K562 (cell line): ENCODE results near the gene ZFTA. TPM values are rescaled to one million over a fixed set of nuclear protein-coding genes. Genes with fewer than 3 reads are reported as not detected.

Experiments used
- CCAR2 ChIP-seq: fragments of 200-400 bp; formaldehyde crosslinking; IDR thresholded peaks from 2 replicates; pipeline ENCODE4 v1.6.1; 2017; ENCODE audit warnings: mild to moderate bottlenecking, low read depth, low read length
- CHD2 ChIP-seq: IDR thresholded peaks from 2 replicates; pipeline ENCODE4 v1.6.1; 2011; ENCODE audit warnings: low read depth, low read length
- HCFC1 ChIP-seq: IDR thresholded peaks from 2 replicates; pipeline ENCODE4 v1.6.1; 2012; ENCODE audit warnings: low read depth, low read length, improper control_type of control experiment
- NONO ChIP-seq, 2 experiments: fragments of 200-400 bp in 1 of 2; fragments of 450-650 bp in 1 of 2; formaldehyde crosslinking in 1 of 2; IDR thresholded peaks; 2 replicates each; pipeline ENCODE4 v1.6.1; 2017; ENCODE audit warnings: low read depth in 2 of 2, mild to moderate bottlenecking in 2 of 2, moderate library complexity in 2 of 2, low read length in 1 of 2
- POLR2G ChIP-seq: fragments of 200-400 bp; formaldehyde crosslinking; IDR thresholded peaks from 2 replicates; pipeline ENCODE4 v1.6.1; 2017; ENCODE audit warnings: low read depth, mild to moderate bottlenecking, antibody characterized with exemption, low read length, moderate library complexity
- PTTG1 ChIP-seq: fragments of 450-650 bp; IDR thresholded peaks from 2 replicates; pipeline ENCODE4 v1.6.1; 2016; ENCODE audit warnings: low read depth, mild to moderate bottlenecking, missing genetic modification characterization, missing compliant biosample characterization
- PYGO2 ChIP-seq: fragments of 450-650 bp; IDR thresholded peaks from 2 replicates; pipeline ENCODE4 v1.6.1; 2016; ENCODE audit warnings: mild to moderate bottlenecking, missing genetic modification characterization, moderate library complexity, missing compliant biosample characterization
- SMARCA5 ChIP-seq: fragments of 450-650 bp; IDR thresholded peaks from 2 replicates; pipeline ENCODE4 v1.6.1; 2016
- STAT5B ChIP-seq: fragments of 250-450 bp; sonication (Bioruptor Pico); IDR thresholded peaks from 2 replicates; pipeline ENCODE4 v1.8.0; 2021; ENCODE audit warnings: mild to moderate bottlenecking, inconsistent platforms
- ZBTB7A ChIP-seq: IDR thresholded peaks from 2 replicates; pipeline ENCODE4 v1.6.1; 2011; ENCODE audit warnings: low read depth, mild to moderate bottlenecking, low read length, moderate library complexity, borderline replicate concordance; ENCODE audit not compliant: control insufficient read depth
- polyA plus RNA-seq, 8 experiments: library from polyadenylated mRNA; depleted of rRNA in 4 of 8; stranded (reverse) in 5 of 8; unstranded in 3 of 8; fragments of >200 nt; fragmentation: Nextera tagmentation in 2 of 8; fragmentation: Illumina TruSeq in 1 of 8; extraction: Ambion mirVana in 2 of 8; extraction: Trizol in 1 of 8; gene quantifications; 2 replicates each; pipeline versions ENCODE4 v1.2.1 to v1.2.3, GENCODE V29; 2011 to 2014; ENCODE audit warnings: inconsistent platforms in 1 of 8, missing spikeins in 1 of 8
- total RNA-seq, 7 experiments: library from RNA; depleted of rRNA in 6 of 7; stranded (reverse); fragments of >200 nt in 6 of 7; fragmentation: Illumina TruSeq in 2 of 7; extraction: Trizol in 2 of 7; gene quantifications; 2 replicates each; pipeline versions ENCODE4 v1.2.1 to v1.2.3, GENCODE V29; 2011 to 2021; ENCODE audit warnings: low replicate concordance in 1 of 7
- TF ChIP-seq, protein P1 (sequence below): IDR thresholded peaks from 2 replicates; pipeline ENCODE4 v1.6.1; 2011; ENCODE audit warnings: borderline replicate concordance, low read depth, mild to moderate bottlenecking, moderate library complexity, low read length; ENCODE audit not compliant: insufficient read depth, poor library complexity, severe bottlenecking
- TF ChIP-seq, protein P2 (sequence below): fragments of 250-450 bp; sonication (Bioruptor Pico); IDR thresholded peaks from 2 replicates; pipeline ENCODE4 v1.9.0; 2021; ENCODE audit warnings: mild to moderate bottlenecking
- TF ChIP-seq, protein P3 (sequence below): sonication (generic); formaldehyde crosslinking; IDR thresholded peaks from 2 replicates; pipeline ENCODE4 v1.8.1; 2023; ENCODE audit warnings: missing genetic modification reagents, mild to moderate bottlenecking, borderline replicate concordance
- TF ChIP-seq, protein P4 (sequence below), 2 experiments: fragments of 200-800 bp in 1 of 2; sonication (Bioruptor generic) in 1 of 2; sonication (generic) in 1 of 2; formaldehyde crosslinking in 1 of 2; IDR thresholded peaks in 1 of 2; conservative IDR thresholded peaks in 1 of 2; 2 replicates each; pipeline versions ENCODE4 v1.5.0 to v1.6.1; 2016 to 2020; ENCODE audit warnings: missing compliant biosample characterization in 1 of 2, missing genetic modification characterization in 1 of 2, missing genetic modification reagents in 1 of 2
- TF ChIP-seq, protein P5 (sequence below): conservative IDR thresholded peaks from 2 replicates; pipeline ENCODE4 v1.6.1; 2011; ENCODE audit warnings: low read depth, mild to moderate bottlenecking, low read length; ENCODE audit not compliant: control insufficient read depth

Gene ZFTA
- total and polyA plus RNA-seq, 9 of the 15 experiments (the other 6 are each of a cell fraction or from before 2014, with no cell fraction given): 0.45 to 12.3 (median 2.9) TPM

DNA sequence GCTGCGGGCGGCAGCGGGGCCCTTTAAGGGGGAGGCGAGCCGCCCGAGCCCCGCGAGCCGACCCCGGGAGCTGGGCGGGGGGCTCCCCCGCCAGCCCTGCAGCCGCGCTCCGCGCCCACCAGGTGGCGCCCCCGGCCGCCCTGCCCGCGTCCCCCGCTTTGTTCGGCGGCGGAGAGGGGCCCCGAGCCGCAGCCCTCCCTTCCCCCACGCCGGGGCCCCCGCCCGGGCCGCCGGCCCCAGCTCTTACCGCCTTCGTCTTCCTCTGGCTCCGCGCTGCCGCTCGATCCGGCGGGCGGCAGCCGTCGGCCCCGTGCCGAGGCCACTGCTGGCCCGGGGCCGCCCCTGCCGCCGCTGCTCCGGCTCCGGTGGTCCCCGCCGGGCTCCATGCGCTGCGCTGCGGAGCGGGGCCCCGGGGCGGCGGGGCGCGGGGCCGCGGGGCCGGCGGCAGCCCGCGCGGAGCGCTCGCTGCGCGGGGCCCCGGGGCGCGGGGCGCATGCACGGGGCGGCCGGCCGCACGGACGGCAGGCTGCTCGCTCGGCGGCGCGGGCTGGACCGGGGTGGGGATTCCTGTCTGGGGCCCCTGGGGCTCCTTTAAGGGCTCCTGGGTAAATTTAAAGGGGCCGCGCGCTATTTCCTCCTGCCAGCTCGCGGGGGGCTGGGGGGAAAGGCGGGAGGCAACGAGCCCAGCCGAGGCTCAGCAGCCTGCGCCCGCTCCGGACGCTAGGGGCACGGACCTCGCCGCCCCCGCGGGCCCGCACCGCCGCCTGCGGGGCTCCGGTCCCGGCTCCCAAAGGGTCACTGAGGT is at the start of gene ZFTA (continued):
- TF ChIP-seq, protein P1, sequence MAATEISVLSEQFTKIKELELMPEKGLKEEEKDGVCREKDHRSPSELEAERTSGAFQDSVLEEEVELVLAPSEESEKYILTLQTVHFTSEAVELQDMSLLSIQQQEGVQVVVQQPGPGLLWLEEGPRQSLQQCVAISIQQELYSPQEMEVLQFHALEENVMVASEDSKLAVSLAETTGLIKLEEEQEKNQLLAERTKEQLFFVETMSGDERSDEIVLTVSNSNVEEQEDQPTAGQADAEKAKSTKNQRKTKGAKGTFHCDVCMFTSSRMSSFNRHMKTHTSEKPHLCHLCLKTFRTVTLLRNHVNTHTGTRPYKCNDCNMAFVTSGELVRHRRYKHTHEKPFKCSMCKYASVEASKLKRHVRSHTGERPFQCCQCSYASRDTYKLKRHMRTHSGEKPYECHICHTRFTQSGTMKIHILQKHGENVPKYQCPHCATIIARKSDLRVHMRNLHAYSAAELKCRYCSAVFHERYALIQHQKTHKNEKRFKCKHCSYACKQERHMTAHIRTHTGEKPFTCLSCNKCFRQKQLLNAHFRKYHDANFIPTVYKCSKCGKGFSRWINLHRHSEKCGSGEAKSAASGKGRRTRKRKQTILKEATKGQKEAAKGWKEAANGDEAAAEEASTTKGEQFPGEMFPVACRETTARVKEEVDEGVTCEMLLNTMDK: peak; percentile 64
- no peak for TF ChIP-seq CCAR2
- peak in 1 of 2 experiments; percentile 73; a peak in 1 of 4 replicates for TF ChIP-seq NONO (IDR thresholded peaks at IDR 0.05; ENCODE audit: low read depth in 2 of 2, low read length in 1 of 2)
- TF ChIP-seq CHD2: peak; percentile 30; the same call in 1 of the 2 replicates
- TF ChIP-seq, protein P2, sequence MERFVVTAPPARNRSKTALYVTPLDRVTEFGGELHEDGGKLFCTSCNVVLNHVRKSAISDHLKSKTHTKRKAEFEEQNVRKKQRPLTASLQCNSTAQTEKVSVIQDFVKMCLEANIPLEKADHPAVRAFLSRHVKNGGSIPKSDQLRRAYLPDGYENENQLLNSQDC: no peak
- TF ChIP-seq, protein P3, sequence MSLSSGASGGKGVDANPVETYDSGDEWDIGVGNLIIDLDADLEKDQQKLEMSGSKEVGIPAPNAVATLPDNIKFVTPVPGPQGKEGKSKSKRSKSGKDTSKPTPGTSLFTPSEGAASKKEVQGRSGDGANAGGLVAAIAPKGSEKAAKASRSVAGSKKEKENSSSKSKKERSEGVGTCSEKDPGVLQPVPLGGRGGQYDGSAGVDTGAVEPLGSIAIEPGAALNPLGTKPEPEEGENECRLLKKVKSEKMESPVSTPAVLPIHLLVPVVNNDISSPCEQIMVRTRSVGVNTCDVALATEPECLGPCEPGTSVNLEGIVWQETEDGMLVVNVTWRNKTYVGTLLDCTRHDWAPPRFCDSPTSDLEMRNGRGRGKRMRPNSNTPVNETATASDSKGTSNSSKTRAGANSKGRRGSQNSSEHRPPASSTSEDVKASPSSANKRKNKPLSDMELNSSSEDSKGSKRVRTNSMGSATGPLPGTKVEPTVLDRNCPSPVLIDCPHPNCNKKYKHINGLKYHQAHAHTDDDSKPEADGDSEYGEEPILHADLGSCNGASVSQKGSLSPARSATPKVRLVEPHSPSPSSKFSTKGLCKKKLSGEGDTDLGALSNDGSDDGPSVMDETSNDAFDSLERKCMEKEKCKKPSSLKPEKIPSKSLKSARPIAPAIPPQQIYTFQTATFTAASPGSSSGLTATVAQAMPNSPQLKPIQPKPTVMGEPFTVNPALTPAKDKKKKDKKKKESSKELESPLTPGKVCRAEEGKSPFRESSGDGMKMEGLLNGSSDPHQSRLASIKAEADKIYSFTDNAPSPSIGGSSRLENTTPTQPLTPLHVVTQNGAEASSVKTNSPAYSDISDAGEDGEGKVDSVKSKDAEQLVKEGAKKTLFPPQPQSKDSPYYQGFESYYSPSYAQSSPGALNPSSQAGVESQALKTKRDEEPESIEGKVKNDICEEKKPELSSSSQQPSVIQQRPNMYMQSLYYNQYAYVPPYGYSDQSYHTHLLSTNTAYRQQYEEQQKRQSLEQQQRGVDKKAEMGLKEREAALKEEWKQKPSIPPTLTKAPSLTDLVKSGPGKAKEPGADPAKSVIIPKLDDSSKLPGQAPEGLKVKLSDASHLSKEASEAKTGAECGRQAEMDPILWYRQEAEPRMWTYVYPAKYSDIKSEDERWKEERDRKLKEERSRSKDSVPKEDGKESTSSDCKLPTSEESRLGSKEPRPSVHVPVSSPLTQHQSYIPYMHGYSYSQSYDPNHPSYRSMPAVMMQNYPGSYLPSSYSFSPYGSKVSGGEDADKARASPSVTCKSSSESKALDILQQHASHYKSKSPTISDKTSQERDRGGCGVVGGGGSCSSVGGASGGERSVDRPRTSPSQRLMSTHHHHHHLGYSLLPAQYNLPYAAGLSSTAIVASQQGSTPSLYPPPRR (CRISPR knock-in tag): no peak
- TF ChIP-seq SMARCA5: no peak
- TF ChIP-seq STAT5B (CRISPR knock-in tag): no peak
- TF ChIP-seq HCFC1: no peak; the same call in 1 of the 2 replicates
- TF ChIP-seq ZBTB7A: peak; percentile 99
- no peak for TF ChIP-seq PYGO2 (tag)
- TF ChIP-seq, protein P4, sequence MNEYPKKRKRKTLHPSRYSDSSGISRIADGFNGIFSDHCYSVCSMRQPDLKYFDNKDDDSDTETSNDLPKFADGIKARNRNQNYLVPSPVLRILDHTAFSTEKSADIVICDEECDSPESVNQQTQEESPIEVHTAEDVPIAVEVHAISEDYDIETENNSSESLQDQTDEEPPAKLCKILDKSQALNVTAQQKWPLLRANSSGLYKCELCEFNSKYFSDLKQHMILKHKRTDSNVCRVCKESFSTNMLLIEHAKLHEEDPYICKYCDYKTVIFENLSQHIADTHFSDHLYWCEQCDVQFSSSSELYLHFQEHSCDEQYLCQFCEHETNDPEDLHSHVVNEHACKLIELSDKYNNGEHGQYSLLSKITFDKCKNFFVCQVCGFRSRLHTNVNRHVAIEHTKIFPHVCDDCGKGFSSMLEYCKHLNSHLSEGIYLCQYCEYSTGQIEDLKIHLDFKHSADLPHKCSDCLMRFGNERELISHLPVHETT (CRISPR knock-in tag; conservative IDR thresholded peaks at IDR 0.05 in 1 of 2, IDR thresholded peaks at IDR 0.05 in 1 of 2): 0 out of 4 replicates have a peak, but pooled peaks of 1 of the 2 experiments have one; percentile 37
- TF ChIP-seq, protein P5, sequence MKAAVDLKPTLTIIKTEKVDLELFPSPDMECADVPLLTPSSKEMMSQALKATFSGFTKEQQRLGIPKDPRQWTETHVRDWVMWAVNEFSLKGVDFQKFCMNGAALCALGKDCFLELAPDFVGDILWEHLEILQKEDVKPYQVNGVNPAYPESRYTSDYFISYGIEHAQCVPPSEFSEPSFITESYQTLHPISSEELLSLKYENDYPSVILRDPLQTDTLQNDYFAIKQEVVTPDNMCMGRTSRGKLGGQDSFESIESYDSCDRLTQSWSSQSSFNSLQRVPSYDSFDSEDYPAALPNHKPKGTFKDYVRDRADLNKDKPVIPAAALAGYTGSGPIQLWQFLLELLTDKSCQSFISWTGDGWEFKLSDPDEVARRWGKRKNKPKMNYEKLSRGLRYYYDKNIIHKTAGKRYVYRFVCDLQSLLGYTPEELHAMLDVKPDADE: 0 out of 2 replicates have a peak, but pooled peaks have one; percentile 35
- no peak for TF ChIP-seq POLR2G
- no peak for TF ChIP-seq PTTG1 (tag)
